22Rv1 (cell line): ENCODE results near the gene GPC6.

Experiments
- ZFX ChIP-seq: fragments of 450-650 bp; IDR thresholded peaks from 2 replicates; pipeline ENCODE4 v1.6.1; 2017; ENCODE audit warnings: antibody characterized with exemption, borderline replicate concordance
- TF ChIP-seq, protein P1 (sequence below): fragments of 450-650 bp; IDR thresholded peaks from 2 replicates; pipeline ENCODE4 v1.5.1; 2017; ENCODE audit warnings: mild to moderate bottlenecking

DNA sequence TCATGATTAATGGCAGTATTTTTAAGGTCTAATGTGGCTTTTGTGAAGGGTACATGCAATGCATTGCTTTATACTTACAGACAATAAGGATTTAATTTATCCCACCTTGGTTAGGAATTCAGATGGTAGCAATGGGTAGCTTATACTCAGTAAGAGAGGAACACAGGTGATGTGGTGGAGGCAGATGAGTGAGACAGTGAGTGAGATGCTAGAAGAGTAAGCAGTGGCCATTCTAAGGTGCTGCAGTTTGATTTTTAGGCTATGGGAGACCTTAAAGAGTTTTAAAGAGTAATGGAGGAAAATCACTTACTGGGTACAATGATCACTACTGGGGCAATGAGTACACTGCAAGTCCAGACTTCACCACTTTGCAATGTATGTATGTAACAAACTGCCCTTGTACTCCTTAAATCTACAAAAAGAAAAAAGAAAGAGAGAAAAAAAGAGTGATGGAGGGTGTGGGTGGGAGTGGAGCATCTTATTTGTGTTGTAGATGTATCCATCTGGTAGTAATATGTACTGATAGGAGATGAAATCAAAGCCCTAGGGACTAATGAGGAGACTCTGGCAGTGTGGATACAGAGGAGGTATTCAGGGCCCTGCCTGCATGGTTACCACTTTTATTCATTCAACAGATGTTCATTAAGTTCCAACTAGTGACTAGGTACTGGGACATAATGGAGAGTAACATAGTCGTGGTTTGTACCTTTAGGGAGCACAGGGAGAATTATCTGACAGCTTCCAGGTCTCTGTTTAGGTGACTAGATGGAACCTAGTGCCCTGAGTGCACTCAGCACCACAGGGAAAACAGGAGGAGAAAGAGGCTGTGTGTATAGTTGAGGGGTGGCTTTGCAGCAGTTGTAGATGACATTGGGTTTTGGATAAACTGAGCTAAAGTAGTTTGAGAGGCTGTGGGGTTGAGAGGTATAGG, 99.0 kb downstream of the GPC6 start:
- TF ChIP-seq, protein P1, sequence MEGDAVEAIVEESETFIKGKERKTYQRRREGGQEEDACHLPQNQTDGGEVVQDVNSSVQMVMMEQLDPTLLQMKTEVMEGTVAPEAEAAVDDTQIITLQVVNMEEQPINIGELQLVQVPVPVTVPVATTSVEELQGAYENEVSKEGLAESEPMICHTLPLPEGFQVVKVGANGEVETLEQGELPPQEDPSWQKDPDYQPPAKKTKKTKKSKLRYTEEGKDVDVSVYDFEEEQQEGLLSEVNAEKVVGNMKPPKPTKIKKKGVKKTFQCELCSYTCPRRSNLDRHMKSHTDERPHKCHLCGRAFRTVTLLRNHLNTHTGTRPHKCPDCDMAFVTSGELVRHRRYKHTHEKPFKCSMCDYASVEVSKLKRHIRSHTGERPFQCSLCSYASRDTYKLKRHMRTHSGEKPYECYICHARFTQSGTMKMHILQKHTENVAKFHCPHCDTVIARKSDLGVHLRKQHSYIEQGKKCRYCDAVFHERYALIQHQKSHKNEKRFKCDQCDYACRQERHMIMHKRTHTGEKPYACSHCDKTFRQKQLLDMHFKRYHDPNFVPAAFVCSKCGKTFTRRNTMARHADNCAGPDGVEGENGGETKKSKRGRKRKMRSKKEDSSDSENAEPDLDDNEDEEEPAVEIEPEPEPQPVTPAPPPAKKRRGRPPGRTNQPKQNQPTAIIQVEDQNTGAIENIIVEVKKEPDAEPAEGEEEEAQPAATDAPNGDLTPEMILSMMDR, result no peak
- TF ChIP-seq ZFX, result no peak
